Liver (tissue), 9 donors: ENCODE results near the gene RRP1. TPM values are rescaled to one million over a fixed set of nuclear protein-coding genes. Genes with fewer than 3 reads are reported as not detected.

ENCODE experiments used
- DNase-seq: peaks from one replicate; pipeline ENCODE4 v3.0.0-alpha.2; 2017; ENCODE audit warnings: low spot score
- H3K27ac ChIP-seq, 2 donors: one replicate each; pipeline ENCODE4 v1.7.0; 2013; ENCODE audit warnings: inconsistent platforms in 2 of 2, low read length in 2 of 2, control low read depth in 1 of 2, low read depth in 1 of 2, mild to moderate bottlenecking in 1 of 2
- H3K27me3 ChIP-seq, 4 donors: one replicate each; pipeline versions ENCODE4 v1.6.1 to v1.7.0; 2013; ENCODE audit warnings: low read length in 3 of 4, inconsistent platforms in 1 of 4, mild to moderate bottlenecking in 1 of 4, moderate library complexity in 1 of 4; ENCODE audit not compliant: control insufficient read depth in 4 of 4, insufficient read depth in 4 of 4
- H3K36me3 ChIP-seq, 4 donors: one replicate each; pipeline versions ENCODE4 v1.6.1 to v1.7.0; 2013; ENCODE audit warnings: low read length in 3 of 4, mild to moderate bottlenecking in 3 of 4, low read depth in 1 of 4, moderate library complexity in 1 of 4; ENCODE audit not compliant: control insufficient read depth in 4 of 4, insufficient read depth in 3 of 4
- H3K4me1 ChIP-seq, 4 donors: one replicate each; pipeline versions ENCODE4 v1.6.1 to v1.7.0; 2013; ENCODE audit warnings: low read length in 3 of 4, mild to moderate bottlenecking in 3 of 4, moderate library complexity in 1 of 4; ENCODE audit not compliant: control insufficient read depth in 4 of 4, insufficient read depth in 4 of 4
- H3K4me3 ChIP-seq, 3 donors: one replicate each; pipeline versions ENCODE4 v1.6.1 to v1.7.0; 2013; ENCODE audit warnings: low read length in 3 of 3, control low read depth in 1 of 3, low read depth in 1 of 3, mild to moderate bottlenecking in 1 of 3
- H3K9ac ChIP-seq, 2 donors: one replicate each; pipeline ENCODE4 v1.7.0; 2013; ENCODE audit warnings: low read length in 2 of 2, mild to moderate bottlenecking in 2 of 2, moderate library complexity in 2 of 2, control low read depth in 1 of 2, low read depth in 1 of 2
- H3K9me3 ChIP-seq, 4 donors: one replicate each; pipeline versions ENCODE4 v1.6.1 to v1.7.0; 2013; ENCODE audit warnings: low read length in 3 of 4; ENCODE audit not compliant: control insufficient read depth in 4 of 4
- EGR1 ChIP-seq, 2 donors: IDR thresholded peaks; 2 replicates each; pipeline ENCODE4 v1.6.1; 2016 to 2018; ENCODE audit warnings: antibody characterized with exemption in 2 of 2, low read depth in 2 of 2
- FOXA1 ChIP-seq: IDR thresholded peaks from 2 replicates; pipeline ENCODE4 v1.6.1; 2016; ENCODE audit warnings: antibody characterized with exemption
- FOXA2 ChIP-seq: IDR thresholded peaks from 2 replicates; pipeline ENCODE4 v1.6.1; 2016; ENCODE audit warnings: antibody characterized with exemption
- GABPA ChIP-seq, 2 donors: IDR thresholded peaks in 1 of 2; conservative IDR thresholded peaks in 1 of 2; 2 replicates each; pipeline ENCODE4 v1.6.1; 2016; ENCODE audit warnings: antibody characterized with exemption in 2 of 2, mild to moderate bottlenecking in 1 of 2, moderate library complexity in 1 of 2
- HNF4A ChIP-seq, 2 donors: conservative IDR thresholded peaks; 2 replicates each; pipeline ENCODE4 v1.6.1; 2016; ENCODE audit warnings: antibody characterized with exemption in 2 of 2, mild to moderate bottlenecking in 2 of 2
- MAX ChIP-seq: IDR thresholded peaks from 2 replicates; pipeline ENCODE4 v1.6.1; 2016; ENCODE audit warnings: antibody characterized with exemption
- RAD21 ChIP-seq, 2 donors: IDR thresholded peaks; 2 replicates each; pipeline ENCODE4 v1.6.1; 2016; ENCODE audit warnings: antibody characterized with exemption in 2 of 2, mild to moderate bottlenecking in 2 of 2
- REST ChIP-seq: IDR thresholded peaks from 2 replicates; pipeline ENCODE4 v1.6.1; 2016; ENCODE audit warnings: antibody characterized with exemption, mild to moderate bottlenecking
- SP1 ChIP-seq: IDR thresholded peaks from 2 replicates; pipeline ENCODE4 v1.6.1; 2018; ENCODE audit warnings: antibody characterized with exemption, mild to moderate bottlenecking
- ZBTB33 ChIP-seq: IDR thresholded peaks from 2 replicates; pipeline ENCODE4 v1.6.1; 2016; ENCODE audit warnings: antibody characterized with exemption
- WGBS: extraction: QIAGEN DNeasy Blood & Tissue Kit; methylation state at CpG from one replicate; pipeline ENCODE4 v1.1.7; 2013; 5-methylcytosine and 5-hydroxymethylcytosine counted together
- polyA plus RNA-seq, 2 donors: library from polyadenylated mRNA; stranded (reverse) in 1 of 2; unstranded in 1 of 2; fragments of 200-250 nt in 1 of 2; fragments of >200 nt in 1 of 2; fragmentation: Nextera tagmentation in 1 of 2; extraction: Ambion mirVana in 1 of 2; gene quantifications; one replicate each; pipeline versions ENCODE4 v1.2.1 to v1.2.3, GENCODE V29; 2013 to 2015
- total RNA-seq, 2 donors: library from RNA; depleted of rRNA; stranded (reverse); fragments of >200 nt; gene quantifications; one replicate each; pipeline ENCODE4 v1.2.3, GENCODE V29; 2014
- donor health status: healthy.
- donor health status: healthy.
- donor health status: healthy.
- donor health status: healthy.
- donor health status: healthy.

RRP1 gene
- total and polyA plus RNA-seq, 4 donors: 5.4 to 15.0 (median 7.7) TPM

- no peak for TF ChIP-seq FOXA1
These were observed 19.2 kb upstream of the RRP1 start (continued) for GRCh38 chr21:43770066-43770655.

- no peak overlapping the region for H3K4me3 ChIP-seq
- 79% methylated on average over 13 of the region's 13 CpGs for WGBS
These were observed 18.1 kb upstream of the RRP1 start for GRCh38 chr21:43771199-43771675.

More at GRCh38 chr21:43771199-43771675, 18.1 kb upstream of the RRP1 start:
- H3K4me1 ChIP-seq: peaks cover 8 to 14% (median 10%) of the 10 kb centered on the region in 4 donors
- DNase-seq: no peak
- peaks cover 0 to 13% (median 9%) of the 10 kb centered on the region in 4 donors for H3K36me3 ChIP-seq
- no peak overlapping the region for H3K27ac ChIP-seq
- no peaks in the 10 kb centered on the region for H3K9me3 ChIP-seq
- no peak overlapping the region for H3K9ac ChIP-seq
- TF ChIP-seq GABPA (IDR thresholded peaks at IDR 0.05 in 1 of 2, conservative IDR thresholded peaks at IDR 0.05 in 1 of 2) (no peak), FOXA1 (no peak), MAX (no peak), ZBTB33 (no peak), FOXA2 (no peak), REST (no peak), SP1 (no peak), EGR1 (IDR thresholded peaks at IDR 0.05; ENCODE audit: low read depth in 2 of 2) (no peak), HNF4A (conservative IDR thresholded peaks at IDR 0.05) (no peak), RAD21 (IDR thresholded peaks at IDR 0.05) (no peak)
- no peaks in the 10 kb centered on the region for H3K27me3 ChIP-seq
